Measurements from ENCODE around the gene PREX1. TPM values are rescaled to one million over a fixed set of nuclear protein-coding genes. Genes with fewer than 3 reads are reported as not detected.
A peak's percentile ranks its signal among the peaks of the same experiment; 100 is the strongest.

PREX1 gene
- total RNA-seq, 1 donor: 57.4 TPM

- no peak for TF ChIP-seq CTCF (IDR thresholded peaks at IDR 0.05; ENCODE audit: insufficient read depth, low read depth, low read length)
- no peak overlapping the region for H3K4me3 ChIP-seq (ENCODE audit: low read depth, low read length)
- DNase-seq (ENCODE audit: low read depth): no peak
Observed at GRCh38 chr20:48709744-48710143, 118.1 kb downstream of the PREX1 start.

GRCh38 chr20:48709058-48709691, 118.6 kb downstream of the PREX1 start:
- TF ChIP-seq CTCF (IDR thresholded peaks at IDR 0.05; ENCODE audit: insufficient read depth, low read depth, low read length): no peak
- DNase-seq (ENCODE audit: low read depth): no peak
- no peak overlapping the region for H3K4me3 ChIP-seq (ENCODE audit: low read depth, low read length)

GRCh38 chr20:48708630-48709029, 119.2 kb downstream of the PREX1 start:
- H3K4me3 ChIP-seq (ENCODE audit: low read depth, low read length): no peak overlapping the region
- DNase-seq (ENCODE audit: low read depth): no peak
- TF ChIP-seq CTCF (IDR thresholded peaks at IDR 0.05; ENCODE audit: insufficient read depth, low read depth, low read length): no peak

GRCh38 chr20:48708116-48708515, 119.7 kb downstream of the PREX1 start:
- TF ChIP-seq CTCF (IDR thresholded peaks at IDR 0.05; ENCODE audit: insufficient read depth, low read depth, low read length): no peak
- no peak overlapping the region for H3K4me3 ChIP-seq (ENCODE audit: low read depth, low read length)
- DNase-seq (ENCODE audit: low read depth): no peak

GRCh38 chr20:48706710-48707365, 121.0 kb downstream of the PREX1 start:
- H3K4me3 ChIP-seq (ENCODE audit: low read depth, low read length): no peak overlapping the region
- no peak for TF ChIP-seq CTCF (IDR thresholded peaks at IDR 0.05; ENCODE audit: insufficient read depth, low read depth, low read length)
- no peak for DNase-seq (ENCODE audit: low read depth)

GRCh38 chr20:48706116-48706656, 121.6 kb downstream of the PREX1 start:
- H3K4me3 ChIP-seq (ENCODE audit: low read depth, low read length): no peak overlapping the region
- TF ChIP-seq CTCF (IDR thresholded peaks at IDR 0.05; ENCODE audit: insufficient read depth, low read depth, low read length): no peak
- peak; percentile 60 for DNase-seq (ENCODE audit: low read depth)
